ENCODE measurements around the gene MARCHF10. TPM values are rescaled to one million over a fixed set of nuclear protein-coding genes. Genes with fewer than 3 reads are reported as not detected.

The MARCHF10 gene
- total and polyA plus RNA-seq, 2 donors (not counting 3 experiments of a cell fraction or from before 2014, with no cell fraction given) = 0.11 TPM; not detected in 1

DNA sequence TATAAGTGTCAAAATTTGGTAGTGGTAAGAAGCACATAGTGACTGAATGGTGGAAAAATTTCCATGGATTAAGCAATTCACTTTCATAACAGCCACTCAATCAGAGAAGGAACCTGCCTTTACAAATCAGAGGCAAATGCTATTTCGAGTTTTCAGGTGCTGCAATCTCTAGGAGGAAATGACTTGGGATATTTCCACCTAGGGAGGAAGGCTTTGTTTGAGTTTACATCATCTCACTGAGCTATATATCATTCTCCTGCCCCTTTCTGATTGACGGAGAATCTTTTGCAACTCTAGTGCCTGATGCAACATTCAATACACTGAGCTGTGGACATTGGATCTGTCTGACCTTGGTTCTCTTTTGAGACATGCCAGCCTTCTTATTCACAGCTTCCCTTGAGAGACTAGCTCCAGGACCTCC lies 26.3 kb downstream of the MARCHF10 start:
- Histone ChIP-seq H2AFZ (ENCODE audit: low read depth, low read length) (no peak overlapping the region), H4K20me1 (replicated peaks; ENCODE audit: control insufficient read depth, extremely low read depth, insufficient read depth, low read length) (no peaks in the 10 kb centered on the region), H3K79me2 (ENCODE audit: control insufficient read depth, insufficient read depth, low read length) (no peaks in the 10 kb centered on the region), H3K4me3 (replicated peaks in 1 of 3; ENCODE audit: insufficient read depth in 1 of 3, low read depth in 1 of 3, low read length in 3 of 3) (no peak overlapping the region), H3K4me1 (ENCODE audit: control insufficient read depth, extremely low read depth, insufficient read depth, low read length) (no peaks in the 10 kb centered on the region), H3K27ac (ENCODE audit: insufficient read depth, low read depth, low read length) (no peak overlapping the region), H3K9me1 (replicated peaks; ENCODE audit: control insufficient read depth, extremely low read depth, insufficient read depth, low read length) (no peaks in the 10 kb centered on the region), H3K4me2 (ENCODE audit: insufficient read depth, low read length) (no peak overlapping the region), H3K36me3 (ENCODE audit: control insufficient read depth in 2 of 2, extremely low read depth in 1 of 2, insufficient read depth in 2 of 2, low read length in 2 of 2) (no peaks in the 10 kb centered on the region), H3K9me3 (replicated peaks; ENCODE audit: control insufficient read depth, insufficient read depth, low read length) (no peaks in the 10 kb centered on the region), H3K9ac (replicated peaks; ENCODE audit: extremely low read depth, insufficient read depth, low read length) (no peak overlapping the region), H3K27me3 (ENCODE audit: control insufficient read depth in 2 of 2, insufficient read depth in 2 of 2, low read length in 2 of 2) (peaks cover 0 to 2% of the 10 kb centered on the region in 2 experiments)
- dilution Hi-C loops (cut with MboI; ENCODE audit: extremely low pct_ligation_motif_present, low sequenced_read_pairs) (no loop called here), intact Hi-C loops (cut with micrococcal nuclease) (no loop called here)
- FAIRE-seq (no peak), DNase-seq (ENCODE audit: low read depth, low spot score) (no peak)
- ChIA-PET POLR2A (no interaction called here), CTCF (no interaction called here)
- no TSS peak for BruUV-seq (replicated peaks)
- TF ChIP-seq EZH2 (IDR thresholded peaks at IDR 0.05; ENCODE audit: borderline replicate concordance, low read depth, low read length, severe bottlenecking) (no peak), POLR2AphosphoS5 (IDR thresholded peaks at IDR 0.05; ENCODE audit: insufficient read depth, low read depth, low read length) (no peak), CTCF (IDR thresholded peaks at IDR 0.05; ENCODE audit: extremely low read depth in 1 of 2, insufficient read depth in 1 of 2, low read depth in 1 of 2, low read length in 2 of 2) (no peak), MYC (IDR thresholded peaks at IDR 0.05; ENCODE audit: low read depth, low read length) (no peak), POLR2A (IDR thresholded peaks at IDR 0.05; ENCODE audit: low read depth, low read length) (no peak), FOS (IDR thresholded peaks at IDR 0.05; ENCODE audit: borderline replicate concordance, insufficient read depth, low read length) (no peak), GATA2 (IDR thresholded peaks at IDR 0.05; ENCODE audit: insufficient read depth, insufficient read length, low read depth, low read length) (no peak), JUN (IDR thresholded peaks at IDR 0.05; ENCODE audit: borderline replicate concordance, insufficient read depth, insufficient read length, low read depth) (no peak), MAX (IDR thresholded peaks at IDR 0.05; ENCODE audit: insufficient read depth, insufficient read length) (no peak)
